H1 (cell line): ENCODE data around the gene ZNF516. TPM values are rescaled to one million over a fixed set of nuclear protein-coding genes. Genes with fewer than 3 reads are reported as not detected.

Experiments used
- CTCF ChIA-PET: fragments of 300-600 bp; sonication (Branson Sonifier 250); formaldehyde crosslinking; loops from one replicate; lab custom pipeline; 2021; ENCODE audit not compliant: partially characterized antibody; lab: Charles Lee
- POLR2A ChIA-PET: fragments of 300-600 bp; sonication (Branson Sonifier 250); formaldehyde crosslinking; loops from one replicate; lab custom pipeline; 2021; ENCODE audit warnings: inconsistent platforms; ENCODE audit not compliant: partially characterized antibody; lab: Charles Lee
- DNase-seq, 2 experiments: peaks; one replicate each; pipeline versions ENCODE4 v3.0.0 to v3.0.0-alpha.2; 2010 to 2022; ENCODE audit warnings: low spot score in 2 of 2, low read depth in 1 of 2, mixed read lengths in 1 of 2
- FAIRE-seq: peaks from 2 replicates; lab custom pipeline; 2011; peaks lifted over from hg19 to GRCh38; lab: Jason Lieb, UNC
- H2AFZ ChIP-seq: 2 replicates; pipeline ENCODE4 v1.8.1; 2012; ENCODE audit warnings: low read length, inconsistent platforms
- H2AK5ac ChIP-seq: 2 replicates; pipeline ENCODE4 v1.6.1; 2013; ENCODE audit warnings: low read depth, low read length
- H2BK120ac ChIP-seq: replicated peaks from 2 replicates; pipeline ENCODE3; 2013; ENCODE audit warnings: low read depth, low read length, inconsistent platforms
- H2BK12ac ChIP-seq: 2 replicates; pipeline ENCODE4 v1.6.1; 2013; ENCODE audit warnings: low read depth, low read length
- H2BK15ac ChIP-seq: 2 replicates; pipeline ENCODE4 v1.6.1; 2013; ENCODE audit warnings: low read length
- H2BK20ac ChIP-seq: 2 replicates; pipeline ENCODE4 v1.6.1; 2013; ENCODE audit warnings: low read length
- H2BK5ac ChIP-seq: 2 replicates; pipeline ENCODE4 v1.6.1; 2013; ENCODE audit warnings: low read depth, low read length
- H3K14ac ChIP-seq: 2 replicates; pipeline ENCODE4 v1.6.1; 2013; ENCODE audit warnings: inconsistent platforms; ENCODE audit not compliant: insufficient read length
- H3K18ac ChIP-seq: 2 replicates; pipeline ENCODE4 v1.6.1; 2013; ENCODE audit warnings: low read length; ENCODE audit errors: extremely low read depth
- H3K23ac ChIP-seq: 2 replicates; pipeline ENCODE4 v1.6.1; 2013; ENCODE audit warnings: inconsistent platforms; ENCODE audit not compliant: insufficient read length
- H3K23me2 ChIP-seq: 2 replicates; pipeline ENCODE4 v1.6.1; 2013; ENCODE audit warnings: low read depth, low read length
- H3K27ac ChIP-seq: 2 replicates; pipeline ENCODE4 v1.6.1; 2011; ENCODE audit warnings: low read depth, low read length, inconsistent platforms
- H3K27me3 ChIP-seq, 4 experiments: replicated peaks in 1 of 4; 1 replicate in 1 of 4; 2 replicates in 3 of 4; pipeline versions ENCODE4 v1.6.1 to v1.8.1; 2011 to 2013; ENCODE audit warnings: low read length in 3 of 4, mild to moderate bottlenecking in 3 of 4, inconsistent platforms in 2 of 4, mixed read lengths in 2 of 4, moderate library complexity in 1 of 4; ENCODE audit not compliant: control insufficient read depth in 3 of 4, insufficient read depth in 3 of 4; ENCODE audit errors: extremely low read depth in 1 of 4
- H3K36me3 ChIP-seq, 4 experiments: 2 replicates each; pipeline versions ENCODE4 v1.6.1 to v1.8.1; 2011 to 2013; ENCODE audit warnings: mild to moderate bottlenecking in 4 of 4, low read length in 3 of 4, moderate library complexity in 2 of 4, control low read depth in 1 of 4, inconsistent platforms in 1 of 4; ENCODE audit not compliant: insufficient read depth in 4 of 4, control insufficient read depth in 2 of 4
- H3K4ac ChIP-seq: replicated peaks from 2 replicates; pipeline ENCODE3; 2013; ENCODE audit warnings: low read length, low read depth, mixed read lengths, inconsistent platforms; ENCODE audit not compliant: insufficient read length
- H3K4me1 ChIP-seq, 4 experiments: replicated peaks in 1 of 4; 1 replicate in 1 of 4; 2 replicates in 3 of 4; pipeline versions ENCODE4 v1.6.1 to v1.8.1; 2011 to 2013; ENCODE audit warnings: low read length in 3 of 4, inconsistent platforms in 2 of 4, mixed read lengths in 1 of 4; ENCODE audit not compliant: insufficient read depth in 4 of 4, control insufficient read depth in 3 of 4
- H3K4me2 ChIP-seq, 2 experiments: 2 replicates each; pipeline versions ENCODE4 v1.6.1 to v1.8.1; 2011 to 2013; ENCODE audit warnings: low read depth in 2 of 2, low read length in 2 of 2, control low read depth in 1 of 2, inconsistent platforms in 1 of 2, mild to moderate bottlenecking in 1 of 2; ENCODE audit not compliant: insufficient read depth in 1 of 2
- H3K4me3 ChIP-seq, 4 experiments: fragments of 200-600, 300-600 bp in 1 of 4; sonication (generic), shearing (Covaris generic), sonication (Bioruptor Twin) in 1 of 4; 2 replicates each; pipeline versions ENCODE4 v1.5.1 to v1.8.1; 2011 to 2016; ENCODE audit warnings: low read length in 4 of 4, low read depth in 3 of 4, control low read depth in 2 of 4, inconsistent platforms in 2 of 4, mild to moderate bottlenecking in 2 of 4, mixed read lengths in 1 of 4, moderate library complexity in 1 of 4; ENCODE audit not compliant: insufficient read depth in 2 of 4; ENCODE audit errors: extremely low read depth in 1 of 4
- H3K56ac ChIP-seq: replicated peaks from 2 replicates; pipeline ENCODE3; 2013; ENCODE audit warnings: low read depth, mild to moderate bottlenecking, mixed read lengths, low read length, inconsistent platforms; ENCODE audit not compliant: insufficient read length
- H3K79me1 ChIP-seq: 2 replicates; pipeline ENCODE4 v1.6.1; 2013; ENCODE audit warnings: low read depth, low read length, control low read depth
- H3K79me2 ChIP-seq, 2 experiments: 2 replicates each; pipeline versions ENCODE4 v1.6.1 to v1.8.1; 2012 to 2013; ENCODE audit warnings: low read length in 2 of 2, mild to moderate bottlenecking in 2 of 2, inconsistent platforms in 1 of 2; ENCODE audit not compliant: insufficient read depth in 2 of 2, control insufficient read depth in 1 of 2
- H3K9ac ChIP-seq, 4 experiments: replicated peaks in 1 of 4; 1 replicate in 1 of 4; 2 replicates in 3 of 4; pipeline versions ENCODE4 v1.6.1 to v1.8.1; 2011 to 2013; ENCODE audit warnings: low read depth in 3 of 4, low read length in 3 of 4, control low read depth in 2 of 4, mild to moderate bottlenecking in 2 of 4, moderate library complexity in 2 of 4, inconsistent platforms in 1 of 4; ENCODE audit errors: extremely low read depth in 1 of 4
- H3K9me3 ChIP-seq, 2 experiments: 2 replicates each; pipeline versions ENCODE4 v1.6.1 to v1.8.1; 2012 to 2013; ENCODE audit warnings: mild to moderate bottlenecking in 2 of 2, moderate library complexity in 2 of 2, control low read depth in 1 of 2, inconsistent platforms in 1 of 2, low read depth in 1 of 2, low read length in 1 of 2, mixed read lengths in 1 of 2; ENCODE audit not compliant: insufficient read depth in 2 of 2
- H4K20me1 ChIP-seq, 2 experiments: replicated peaks in 1 of 2; 2 replicates each; pipeline versions ENCODE3 to v1.8.1; 2011 to 2013; ENCODE audit warnings: inconsistent platforms in 2 of 2, low read length in 2 of 2, mild to moderate bottlenecking in 1 of 2; ENCODE audit not compliant: insufficient read depth in 2 of 2, control insufficient read depth in 1 of 2
- H4K5ac ChIP-seq: 2 replicates; pipeline ENCODE4 v1.6.1; 2013; ENCODE audit warnings: low read length, low read depth, mixed read lengths, inconsistent platforms; ENCODE audit not compliant: insufficient read length
- H4K8ac ChIP-seq: 2 replicates; pipeline ENCODE4 v1.8.0; 2013; ENCODE audit warnings: mild to moderate bottlenecking, moderate library complexity, low read length, inconsistent platforms; ENCODE audit not compliant: insufficient read depth; ENCODE audit errors: extremely low read depth
- H4K91ac ChIP-seq: replicated peaks from 2 replicates; pipeline ENCODE3; 2013; ENCODE audit warnings: low read length, mixed read lengths, inconsistent platforms; ENCODE audit not compliant: insufficient read length
- ASH2L ChIP-seq: fragments of 200-600, 300-600 bp; sonication (generic); IDR thresholded peaks from one replicate; pipeline ENCODE4 v1.7.1; 2017; ENCODE audit warnings: low read length
- CEBPB ChIP-seq: IDR thresholded peaks from 2 replicates; pipeline ENCODE4 v1.6.1; 2012; ENCODE audit warnings: low read depth, low read length
- CREB1 ChIP-seq: IDR thresholded peaks from 2 replicates; pipeline ENCODE4 v1.6.1; 2012; ENCODE audit warnings: inconsistent platforms
- EGR1 ChIP-seq: IDR thresholded peaks from 2 replicates; pipeline ENCODE4 v1.6.1; 2011; ENCODE audit warnings: low read depth, low read length, borderline replicate concordance
- GABPA ChIP-seq: IDR thresholded peaks from 2 replicates; pipeline ENCODE4 v1.6.1; 2011; ENCODE audit warnings: mild to moderate bottlenecking, low read length, moderate library complexity, borderline replicate concordance; ENCODE audit not compliant: insufficient read depth
- JUN ChIP-seq: IDR thresholded peaks from 2 replicates; pipeline ENCODE4 v1.6.1; 2011; ENCODE audit warnings: low read depth, mild to moderate bottlenecking, improper control_type of control experiment, low read length
- JUND ChIP-seq: IDR thresholded peaks from 2 replicates; pipeline ENCODE4 v1.6.1; 2011; ENCODE audit warnings: mild to moderate bottlenecking, improper control_type of control experiment, low read length
- KDM4A ChIP-seq: IDR thresholded peaks from one replicate; pipeline ENCODE4 v1.7.1; 2012; ENCODE audit warnings: low read depth, mild to moderate bottlenecking, moderate library complexity, low read length, inconsistent platforms; ENCODE audit not compliant: severe bottlenecking
- MAX ChIP-seq: IDR thresholded peaks from 2 replicates; pipeline ENCODE4 v1.6.1; 2012; ENCODE audit warnings: inconsistent platforms
- POLR2AphosphoS5 ChIP-seq: IDR thresholded peaks from 2 replicates; pipeline ENCODE4 v1.6.1; 2011; ENCODE audit warnings: low read depth, low read length
- RBBP5 ChIP-seq: IDR thresholded peaks from 2 replicates; pipeline ENCODE4 v1.7.1; 2012; ENCODE audit warnings: low read depth, mild to moderate bottlenecking, inconsistent platforms, low read length, moderate library complexity, borderline replicate concordance
- SIRT6 ChIP-seq: IDR thresholded peaks from one replicate; pipeline ENCODE4 v1.7.1; 2012; ENCODE audit warnings: low read length, inconsistent platforms
- SUZ12 ChIP-seq: fragments of 200-600 bp; sonication (generic); IDR thresholded peaks from 2 replicates; pipeline ENCODE4 v1.6.1; 2012; ENCODE audit warnings: mild to moderate bottlenecking, inconsistent platforms, low read length, moderate library complexity, mixed read lengths
- TBP ChIP-seq: IDR thresholded peaks from 2 replicates; pipeline ENCODE4 v1.6.1; 2011; ENCODE audit warnings: low read depth, low read length, improper control_type of control experiment
- WGBS, 2 experiments: shearing (Covaris generic) in 1 of 2; methylation state at CpG; one replicate each; pipeline versions ENCODE4 v1.1.6 to v1.1.7; 2013 to 2015; ENCODE audit warnings: low lambda C conversion rate in 2 of 2, mixed read lengths in 2 of 2, inconsistent platforms in 1 of 2, low coverage in 1 of 2, missing lambda C conversion rate in 1 of 2; ENCODE audit not compliant: insufficient replicate concordance in 2 of 2, insufficient coverage in 1 of 2, insufficient read length in 1 of 2; ENCODE audit errors: extremely low coverage in 1 of 2, missing lambda C conversion rate in 1 of 2; 5-methylcytosine and 5-hydroxymethylcytosine counted together
- polyA plus RNA-seq, 7 experiments: library from polyadenylated mRNA; depleted of rRNA in 3 of 7; stranded (reverse) in 5 of 7; unstranded in 2 of 7; fragments of >200 nt in 5 of 7; fragments of 200-250 nt in 2 of 7; gene quantifications; 1 replicate in 5 of 7; 2 replicates in 1 of 7; 4 replicates in 1 of 7; pipeline versions ENCODE4 v1.2.1 to v1.2.3, GENCODE V29; 2011 to 2013; ENCODE audit warnings: missing spikeins in 2 of 7, mixed read lengths in 2 of 7
- total RNA-seq: library from RNA; stranded (reverse); fragmentation: NEBNext Ultra II Directional; extraction: Animal tissue kit (Norgen Biotek cat#: 25700); gene quantifications from 2 replicates; pipeline ENCODE4 v1.2.1, GENCODE V29; 2021

ZNF516 gene
- total and polyA plus RNA-seq, 2 of the 8 experiments (the other 6 are each of a cell fraction or from before 2014, with no cell fraction given), result 7.3 to 17.0 TPM

GRCh38 chr18:76530846-76531245, 35.8 kb upstream of the ZNF516 start:
- 97% methylated on average over 9 of the region's 9 CpGs; no CpG with 5 or more reads in 1 of the 2 experiments for WGBS, 2 experiments
- no peaks in the 10 kb centered on the region for H3K79me2 ChIP-seq

More at GRCh38 chr18:76530846-76531245, 35.8 kb upstream of the ZNF516 start:
- H3K9me3 ChIP-seq, result no peaks in the 10 kb centered on the region
- H3K4ac ChIP-seq, result no peak overlapping the region
- no peak overlapping the region for H3K23ac ChIP-seq
- no peak overlapping the region for H2AK5ac ChIP-seq
- H4K20me1 ChIP-seq, result no peaks in the 10 kb centered on the region
- H3K4me3 ChIP-seq, result no peak overlapping the region
- H2BK5ac ChIP-seq, result no peak overlapping the region
- H3K79me1 ChIP-seq, result no peaks in the 10 kb centered on the region
- no peak overlapping the region for H3K14ac ChIP-seq
- H3K9ac ChIP-seq, result no peak overlapping the region
- DNase-seq (no peak), FAIRE-seq (no peak)
- H2BK120ac ChIP-seq, result no peak overlapping the region
- peaks cover 0 to 13% (median 4%) of the 10 kb centered on the region in 4 experiments; a peak in 6 of 7 replicates for H3K4me1 ChIP-seq
- TF ChIP-seq POLR2AphosphoS5 (no peak), RBBP5 (no peak), EGR1 (no peak), SIRT6 (no peak), SUZ12 (no peak), MAX (no peak), CEBPB (no peak), GABPA (no peak), JUN (no peak), JUND (no peak), KDM4A (no peak), TBP (no peak), CREB1 (no peak), ASH2L (no peak)
- no peak overlapping the region for H2BK12ac ChIP-seq
- H3K27me3 ChIP-seq, result peaks cover 0 to 5% (median 0%) of the 10 kb centered on the region in 4 experiments; a peak in 1 of 7 replicates
- no peaks in the 10 kb centered on the region for H3K23me2 ChIP-seq
- H2AFZ ChIP-seq, result no peak overlapping the region
- no peak overlapping the region for H3K4me2 ChIP-seq
- H3K18ac ChIP-seq, result no peak overlapping the region
- no peak overlapping the region for H4K8ac ChIP-seq
- H3K36me3 ChIP-seq, result no peaks in the 10 kb centered on the region
- no peak overlapping the region for H3K56ac ChIP-seq
- H2BK20ac ChIP-seq, result no peak overlapping the region
- ChIA-PET POLR2A (no interaction called here), CTCF (interaction anchor here (0.7 kb wide), 1 partner anchor 45 kb away, joined by 3 read pairs; no protein-coding TSS in a partner anchor)
- no peak overlapping the region for H4K91ac ChIP-seq
- H3K27ac ChIP-seq, result no peak overlapping the region
- no peak overlapping the region for H4K5ac ChIP-seq
- no peak overlapping the region for H2BK15ac ChIP-seq
